Fibroblast of lung (primary cell): ENCODE measurements around the gene EDEM1. TPM values are rescaled to one million over a fixed set of nuclear protein-coding genes. Genes with fewer than 3 reads are reported as not detected.
"Not testable (repeated sequence)": the region's sequence is repeated elsewhere in the genome, so short reads cannot be mapped to it uniquely, and the experiment has no call there.

Source experiments
- DNase-seq, 2 donors: peaks; one replicate each; pipeline versions ENCODE4 v3.0.0 to v3.0.0-alpha.2; 2010; ENCODE audit warnings: low read depth in 2 of 2
- H2AFZ ChIP-seq: 2 replicates; pipeline ENCODE4 v1.5.1; 2012; ENCODE audit warnings: low read length, control low read depth, inconsistent platforms
- H3K27ac ChIP-seq: 2 replicates; pipeline ENCODE4 v1.5.1; 2011; ENCODE audit warnings: low read length, control low read depth; ENCODE audit not compliant: insufficient read depth
- H3K27me3 ChIP-seq: 2 replicates; pipeline ENCODE4 v1.5.1; 2011; ENCODE audit warnings: mild to moderate bottlenecking, low read length; ENCODE audit not compliant: control insufficient read depth, insufficient read depth
- H3K36me3 ChIP-seq: 2 replicates; pipeline ENCODE4 v1.5.1; 2011; ENCODE audit warnings: low read length; ENCODE audit not compliant: control insufficient read depth, insufficient read depth
- H3K4me1 ChIP-seq: 2 replicates; pipeline ENCODE4 v1.5.1; 2011; ENCODE audit warnings: low read length; ENCODE audit not compliant: control insufficient read depth, insufficient read depth; ENCODE audit errors: extremely low read depth
- H3K4me2 ChIP-seq: 2 replicates; pipeline ENCODE4 v1.5.1; 2011; ENCODE audit warnings: low read length, control low read depth; ENCODE audit not compliant: insufficient read depth; ENCODE audit errors: extremely low read depth
- H3K4me3 ChIP-seq, 4 experiments: fragments of 200-600 bp in 1 of 4; sonication (generic) in 1 of 4; replicated peaks in 1 of 4; 2 replicates each; pipeline ENCODE4 v1.5.1; 2011 to 2016; ENCODE audit warnings: low read length in 4 of 4, low read depth in 3 of 4, mild to moderate bottlenecking in 3 of 4, control low read depth in 2 of 4, inconsistent platforms in 1 of 4, mixed read lengths in 1 of 4; ENCODE audit not compliant: insufficient read depth in 1 of 4; ENCODE audit errors: control extremely low read depth in 1 of 4
- H3K79me2 ChIP-seq: 2 replicates; pipeline ENCODE4 v1.5.1; 2012; ENCODE audit warnings: mild to moderate bottlenecking, low read length, inconsistent platforms; ENCODE audit not compliant: control insufficient read depth, insufficient read depth
- H3K9ac ChIP-seq: 2 replicates; pipeline ENCODE4 v1.5.1; 2011; ENCODE audit warnings: mild to moderate bottlenecking, low read length, control low read depth; ENCODE audit not compliant: insufficient read depth
- H3K9me3 ChIP-seq: 2 replicates; pipeline ENCODE4 v1.5.1; 2012; ENCODE audit warnings: low read depth, low read length; ENCODE audit not compliant: control insufficient read depth, insufficient read depth
- H4K20me1 ChIP-seq: 2 replicates; pipeline ENCODE4 v1.5.1; 2011; ENCODE audit warnings: low read length; ENCODE audit not compliant: control insufficient read depth, insufficient read depth; ENCODE audit errors: extremely low read depth
- CTCF ChIP-seq, 2 donors: IDR thresholded peaks in 1 of 2; conservative IDR thresholded peaks in 1 of 2; 1 replicate in 1 of 2; 2 replicates in 1 of 2; pipeline ENCODE4 v1.5.1; 2011 to 2012; ENCODE audit warnings: low read length in 2 of 2, control low read depth in 1 of 2, inconsistent platforms in 1 of 2, low read depth in 1 of 2, mild to moderate bottlenecking in 1 of 2
- EZH2 ChIP-seq: IDR thresholded peaks from 2 replicates; pipeline ENCODE4 v1.5.1; 2012; ENCODE audit warnings: low read length, control low read depth, mild to moderate bottlenecking; ENCODE audit errors: missing control alignments
- polyA plus RNA-seq, 2 donors: library from polyadenylated mRNA; depleted of rRNA in 1 of 2; stranded (reverse) in 1 of 2; unstranded in 1 of 2; fragments of >200 nt; gene quantifications; 2 replicates each; pipeline ENCODE4 v1.2.1, GENCODE V29; 2011 to 2012; ENCODE audit warnings: missing spikeins in 1 of 2
- total RNA-seq: library from RNA; depleted of rRNA; stranded (reverse); fragments of >200 nt; gene quantifications from 2 replicates; pipeline ENCODE4 v1.2.1, GENCODE V29; 2014

Gene EDEM1
- total and polyA plus RNA-seq, 2 donors (not counting 1 experiment from before 2014, with no cell fraction given): 23.6 to 42.4 TPM

- Histone ChIP-seq H3K27ac (no peak overlapping the region), H3K79me2 (peaks cover 93% of the 10 kb centered on the region), H3K4me3 (no peak overlapping the region), H3K36me3 (no peaks in the 10 kb centered on the region), H3K9me3 (no peaks in the 10 kb centered on the region), H3K27me3 (no peaks in the 10 kb centered on the region), H3K9ac (no peak overlapping the region), H2AFZ (no peak overlapping the region), H4K20me1 (no peaks in the 10 kb centered on the region), H3K4me1 (peaks cover 3% of the 10 kb centered on the region), H3K4me2 (no peak overlapping the region)
- TF ChIP-seq EZH2 (no peak), CTCF (conservative IDR thresholded peaks at IDR 0.05 in 1 of 2, IDR thresholded peaks at IDR 0.05 in 1 of 2; ENCODE audit: low read depth in 1 of 2, low read length in 2 of 2) (no peak)
- no peak for DNase-seq
These were observed 43.1 kb upstream of the EDEM1 start for GRCh38 chr3:5144316-5144994.

GRCh38 chr3:5145120-5145519 is 42.4 kb upstream of the EDEM1 start:
- no peaks in the 10 kb centered on the region for H4K20me1 ChIP-seq
- no peak overlapping the region for H3K9ac ChIP-seq
- DNase-seq: no peak
- no peaks in the 10 kb centered on the region for H3K9me3 ChIP-seq
- H3K4me3 ChIP-seq: no peak overlapping the region
- H3K4me1 ChIP-seq: peaks cover under 1% of the 10 kb centered on the region
- peaks cover 94% of the 10 kb centered on the region for H3K79me2 ChIP-seq
- no peak for TF ChIP-seq EZH2
- TF ChIP-seq CTCF (conservative IDR thresholded peaks at IDR 0.05 in 1 of 2, IDR thresholded peaks at IDR 0.05 in 1 of 2; ENCODE audit: low read depth in 1 of 2, low read length in 2 of 2): no peak
- H3K27me3 ChIP-seq: no peaks in the 10 kb centered on the region
- no peak overlapping the region for H2AFZ ChIP-seq
- no peak overlapping the region for H3K4me2 ChIP-seq
- H3K27ac ChIP-seq: no peak overlapping the region
- H3K36me3 ChIP-seq: no peaks in the 10 kb centered on the region

GRCh38 chr3:5147152-5147551 is 40.4 kb upstream of the EDEM1 start:
- not testable (repeated sequence) for H2AFZ ChIP-seq, H3K4me2 ChIP-seq, DNase-seq, H3K27ac ChIP-seq, H3K9ac ChIP-seq, H3K9me3 ChIP-seq, H3K36me3 ChIP-seq, H3K4me1 ChIP-seq, H3K27me3 ChIP-seq, H4K20me1 ChIP-seq, H3K4me3 ChIP-seq
- peaks cover 89% of the 10 kb centered on the region for H3K79me2 ChIP-seq
